Ammon's horn (tissue), 1 donor: ENCODE measurements around the gene TRAPPC12.
"Not testable (repeated sequence)": the region's sequence is repeated elsewhere in the genome, so short reads cannot be mapped to it uniquely, and the experiment has no call there.

Source experiments
- DNase-seq: peaks from one replicate; pipeline ENCODE4 v3.0.0-alpha.2; 2016; ENCODE audit warnings: low spot score

TRAPPC12 gene

DNA sequence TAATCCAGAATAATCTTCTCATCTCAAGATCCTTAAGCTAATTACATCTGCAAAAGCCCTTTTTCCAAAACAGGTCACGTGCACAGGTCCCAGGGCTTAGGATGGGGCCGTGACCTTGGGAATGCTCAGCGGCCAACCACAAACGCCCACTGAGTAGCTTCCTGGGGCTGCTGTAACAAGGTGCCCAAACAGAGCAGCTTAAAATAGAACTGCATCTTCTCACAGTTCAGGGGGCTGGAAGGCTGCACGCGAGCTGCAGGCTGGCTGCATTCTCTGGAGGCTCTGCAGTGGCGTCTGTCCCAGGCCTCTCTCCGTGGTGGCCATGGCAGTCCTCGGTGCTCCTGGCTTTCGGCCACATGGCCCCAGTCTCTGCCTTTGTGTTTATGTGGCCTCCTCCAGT, 107.9 kb downstream of the TRAPPC12 start:
- no peak for DNase-seq

DNA sequence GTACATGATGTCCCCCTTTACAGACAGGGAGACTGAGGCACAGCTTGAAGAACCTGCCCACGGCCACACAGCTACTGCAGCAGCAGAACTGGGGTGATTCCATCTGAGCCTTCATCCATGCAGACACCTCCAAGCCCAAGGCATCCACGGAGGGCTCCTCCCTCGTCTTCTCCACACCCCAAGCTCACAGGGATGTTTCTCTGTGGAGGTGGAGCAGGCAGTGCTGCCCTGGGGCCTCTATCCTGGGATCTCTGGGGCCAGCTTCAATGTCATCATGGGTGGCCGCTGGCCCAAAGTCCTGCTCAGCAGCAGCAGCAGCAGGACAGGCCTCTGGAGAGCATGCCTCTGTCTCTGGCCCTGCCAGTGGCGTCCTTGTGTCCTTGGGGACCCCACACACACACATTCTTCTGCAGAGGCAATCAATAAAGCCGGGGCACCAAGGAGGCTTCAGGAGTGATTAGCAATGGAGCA, 108.6 kb downstream of the TRAPPC12 start:
- no peak for DNase-seq

DNA sequence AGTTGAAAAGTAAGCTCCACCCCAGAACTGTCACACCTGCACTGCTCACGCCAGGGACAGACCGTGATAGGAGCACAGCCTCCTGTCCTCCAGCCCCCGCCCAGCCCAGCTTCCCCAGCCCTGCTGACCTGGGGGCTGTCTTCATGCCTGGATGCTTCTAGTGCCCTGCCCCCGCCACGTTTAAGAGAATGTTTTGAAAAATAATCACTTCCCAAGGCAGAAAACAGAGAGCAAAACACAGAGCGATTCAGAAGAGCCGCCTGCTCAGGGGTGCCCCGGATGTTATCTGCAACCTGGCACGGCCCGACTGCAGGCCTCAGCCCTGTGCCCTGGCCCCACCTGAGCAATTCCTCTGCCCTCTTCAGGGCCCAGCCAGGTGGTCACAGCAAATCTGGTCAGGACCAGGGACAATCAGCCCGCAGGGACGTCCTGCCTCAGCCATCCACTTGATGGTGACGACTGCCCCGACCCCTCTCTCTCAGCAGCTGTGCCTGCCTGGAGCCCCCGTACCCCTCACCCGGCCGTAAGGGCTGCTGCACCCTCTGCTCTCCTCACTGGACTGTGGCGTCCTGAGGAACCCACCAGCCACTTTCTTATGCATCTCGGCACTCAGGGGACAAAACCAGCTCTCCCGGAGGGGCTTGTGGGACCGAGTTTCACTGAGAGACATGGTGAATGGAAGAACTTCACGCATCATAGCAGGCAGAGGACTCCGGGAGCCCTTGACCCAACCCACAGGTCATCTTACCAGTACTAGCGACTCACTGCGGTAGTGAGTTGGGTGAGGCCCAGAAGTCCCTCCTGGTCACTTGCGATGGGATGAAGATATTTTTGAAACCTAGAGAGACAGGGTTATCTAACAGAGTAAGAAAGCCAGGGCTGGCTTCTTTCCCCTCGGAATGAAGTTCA, 109.6 kb downstream of the TRAPPC12 start:
- no peak for DNase-seq

- no peak for DNase-seq
These were observed 110.2 kb downstream of the TRAPPC12 start for GRCh38 chr2:3489764-3490115.

DNA sequence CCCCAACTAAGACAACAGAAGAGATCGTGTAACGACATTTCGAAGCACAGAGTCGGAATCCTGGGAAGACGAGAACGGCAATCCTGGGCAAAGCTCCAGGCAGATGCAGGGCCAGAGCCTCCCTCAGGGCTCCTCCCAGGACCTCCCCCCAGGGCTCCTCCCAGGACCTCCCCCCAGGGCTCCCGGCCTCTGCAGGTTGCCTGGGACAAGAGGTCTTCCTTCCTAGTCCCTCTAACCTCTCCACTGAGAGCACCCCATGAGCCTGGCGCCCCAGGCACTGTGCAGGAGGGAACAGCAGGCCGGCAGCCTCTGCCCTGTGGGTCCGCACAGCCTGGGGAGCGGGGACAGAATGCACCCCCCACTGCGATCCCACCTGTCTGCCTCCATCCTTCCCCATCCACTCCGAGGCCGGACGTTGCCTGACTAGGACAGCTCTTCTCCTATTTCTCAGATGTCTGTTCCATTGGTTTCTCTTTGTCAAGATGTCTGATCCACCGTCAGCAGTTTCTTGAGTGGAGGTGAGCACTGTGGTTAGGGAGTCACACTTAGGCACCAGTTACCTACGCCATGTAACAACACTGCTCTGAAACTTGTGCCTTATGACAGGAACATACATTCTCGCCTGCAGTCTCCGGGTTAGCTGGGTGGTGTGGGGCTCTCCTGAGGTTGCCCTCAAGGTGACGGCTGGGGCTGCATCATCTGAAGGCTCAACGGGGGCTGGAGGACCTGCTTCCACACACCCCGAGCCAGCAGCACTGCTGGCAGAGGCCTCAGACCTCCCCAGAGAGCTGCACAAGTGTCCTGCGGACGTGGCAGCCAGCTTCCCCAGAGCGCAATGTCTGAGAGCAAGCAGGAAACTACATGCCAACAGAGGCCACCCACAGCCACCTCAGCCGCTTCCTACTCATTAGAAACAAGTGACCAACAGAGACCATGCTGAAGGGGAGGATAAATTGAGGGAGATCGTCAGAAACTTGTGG, 111.0 kb downstream of the TRAPPC12 start:
- no peak for DNase-seq

DNA sequence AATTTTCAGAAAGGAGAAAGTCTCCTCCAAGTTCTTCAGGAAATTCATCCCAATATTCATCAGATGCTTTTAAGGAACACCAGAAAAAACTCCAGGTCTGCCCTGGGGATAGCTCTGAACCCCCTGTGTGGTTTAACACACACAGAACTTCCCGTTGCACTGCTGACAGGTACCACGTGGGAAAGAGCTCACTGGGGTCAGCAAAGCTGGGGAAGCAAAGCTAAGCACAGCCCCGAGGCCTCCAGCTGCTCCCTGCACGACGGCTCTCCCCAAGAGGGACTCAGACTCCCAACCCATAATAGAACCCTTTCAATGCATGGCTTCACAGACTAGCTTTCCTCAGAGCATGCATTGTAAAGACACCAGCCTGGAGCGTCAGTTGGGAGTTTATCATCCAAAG, 111.8 kb downstream of the TRAPPC12 start:
- DNase-seq: no peak

DNA sequence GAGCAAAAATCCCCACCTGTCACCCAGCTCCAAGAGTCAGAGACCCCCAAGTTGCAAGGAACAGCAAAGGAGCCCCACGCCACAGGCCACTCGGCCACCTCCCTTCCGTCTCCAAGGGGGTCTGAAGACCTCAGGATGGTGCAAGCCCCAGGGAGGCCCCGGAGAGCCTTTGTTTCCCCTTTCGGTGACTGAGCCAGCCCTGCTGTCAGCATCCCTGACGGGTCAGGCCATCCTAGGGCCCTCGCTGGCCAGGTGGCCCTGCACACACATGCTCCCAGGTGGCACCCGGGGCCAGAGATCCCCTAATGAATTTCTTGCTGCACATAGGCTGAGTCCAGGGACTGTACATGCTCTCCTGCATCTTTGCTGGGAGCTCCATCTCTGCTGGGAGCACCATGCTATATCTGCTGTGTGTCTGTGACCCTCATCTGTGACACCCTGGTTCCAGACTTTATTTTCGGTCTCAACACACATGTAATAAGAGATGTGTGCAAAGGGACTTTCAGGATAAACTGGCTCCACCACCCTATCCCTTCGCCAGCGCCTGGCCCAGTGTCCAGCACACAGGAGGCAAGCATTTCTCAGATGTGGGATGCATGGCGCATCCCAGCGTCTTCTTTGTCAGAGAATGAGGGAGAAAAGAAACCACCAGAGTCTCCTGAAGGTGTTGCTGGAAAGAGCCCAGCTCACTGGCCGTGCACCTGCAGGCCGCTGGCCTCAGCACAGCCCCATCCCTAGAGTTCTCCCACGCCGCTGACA, 112.4 kb downstream of the TRAPPC12 start:
- no peak for DNase-seq

DNA sequence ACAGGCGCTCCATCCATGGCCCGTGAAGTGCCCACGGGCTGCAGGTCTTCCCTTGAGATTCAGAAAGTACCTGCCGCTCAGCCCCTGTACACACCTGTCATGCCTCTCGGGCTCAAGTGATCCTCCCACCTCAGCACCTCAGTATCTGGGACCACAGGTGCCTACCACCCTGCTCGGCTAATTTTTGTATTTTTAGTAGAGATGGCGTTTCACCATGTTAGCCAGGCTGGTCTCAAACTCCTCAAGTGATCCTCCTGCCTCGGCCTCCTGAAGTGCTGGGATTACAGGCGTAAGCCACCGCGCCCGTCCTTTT, 112.9 kb downstream of the TRAPPC12 start:
- DNase-seq: not testable (repeated sequence)

- DNase-seq: no peak
These were observed 113.6 kb downstream of the TRAPPC12 start for GRCh38 chr2:3492951-3493614.

DNA sequence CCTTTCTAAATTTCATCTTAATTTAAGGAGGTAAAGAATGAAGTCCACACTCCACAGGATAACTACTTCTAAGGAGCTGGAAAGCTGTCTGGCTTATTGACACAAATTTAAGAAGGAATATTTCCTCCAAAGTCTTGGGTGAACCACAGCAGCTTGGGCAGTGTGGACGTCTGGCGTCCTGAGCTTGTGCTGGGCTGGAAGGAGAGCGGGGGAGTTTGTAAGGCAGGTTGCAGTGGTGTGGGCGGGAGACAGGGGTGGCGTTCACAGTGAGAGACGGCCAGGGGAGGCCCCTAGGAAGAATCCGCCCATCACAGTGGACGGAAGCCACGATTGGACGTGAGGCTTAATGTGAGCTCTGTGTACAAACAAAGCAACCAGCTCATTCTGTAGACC, 114.1 kb downstream of the TRAPPC12 start:
- DNase-seq: no peak

- DNase-seq: no peak
These were observed 115.6 kb downstream of the TRAPPC12 start for GRCh38 chr2:3494984-3495666.

DNA sequence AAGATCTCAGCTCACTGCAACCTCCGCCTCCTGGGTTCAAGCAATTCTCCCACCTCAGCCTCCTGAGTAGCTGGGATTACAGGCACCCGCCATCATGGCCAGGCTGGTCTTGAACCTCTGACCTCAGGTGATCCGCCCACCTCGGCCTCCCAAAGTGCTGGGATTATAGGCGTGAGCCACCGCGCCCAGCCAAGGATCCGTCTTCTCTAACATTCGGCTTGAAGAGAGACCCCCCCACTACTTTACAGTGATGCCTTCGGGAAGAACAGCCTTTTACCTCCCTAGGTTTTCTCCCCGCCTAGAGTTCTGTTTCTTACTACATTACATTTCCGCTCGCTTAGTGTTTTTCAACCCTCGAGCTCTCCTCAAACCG, 117.2 kb downstream of the TRAPPC12 start:
- not testable (repeated sequence) for DNase-seq

GRCh38 chr2:3498783-3499394, 119.4 kb downstream of the TRAPPC12 start:
- no peak for DNase-seq

DNA sequence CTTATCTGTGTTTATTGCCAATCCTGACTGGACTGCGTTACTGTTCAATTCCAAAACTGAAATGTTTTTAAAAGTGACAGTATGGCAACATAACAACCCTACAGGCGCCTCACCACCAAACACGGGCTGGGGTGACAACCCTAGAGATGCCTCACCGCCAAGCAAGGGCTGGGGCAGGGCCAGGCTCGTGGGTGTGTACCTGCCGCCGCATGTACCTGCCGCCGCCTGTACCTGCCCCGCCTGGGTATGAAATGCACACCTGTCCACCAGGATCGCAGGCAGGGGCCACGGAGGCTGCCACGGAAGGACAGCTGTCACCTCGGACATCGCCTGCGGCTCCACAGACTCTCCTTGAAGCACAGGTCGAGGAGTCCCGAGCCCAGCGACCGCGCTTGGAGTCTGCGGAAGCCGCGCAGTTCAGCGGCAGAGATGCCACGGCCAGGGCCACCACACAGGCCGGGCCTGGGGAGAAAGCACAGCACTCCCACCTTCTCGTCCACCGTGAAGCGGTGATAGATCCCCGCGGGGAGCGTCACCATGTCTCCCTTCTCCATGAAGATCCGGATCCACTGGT, 120.9 kb downstream of the TRAPPC12 start:
- no peak for DNase-seq

GRCh38 chr2:3503046-3503445, 123.6 kb downstream of the TRAPPC12 start:
- no peak for DNase-seq

- DNase-seq: no peak
These were observed 124.0 kb downstream of the TRAPPC12 start for GRCh38 chr2:3503483-3503882.

DNA sequence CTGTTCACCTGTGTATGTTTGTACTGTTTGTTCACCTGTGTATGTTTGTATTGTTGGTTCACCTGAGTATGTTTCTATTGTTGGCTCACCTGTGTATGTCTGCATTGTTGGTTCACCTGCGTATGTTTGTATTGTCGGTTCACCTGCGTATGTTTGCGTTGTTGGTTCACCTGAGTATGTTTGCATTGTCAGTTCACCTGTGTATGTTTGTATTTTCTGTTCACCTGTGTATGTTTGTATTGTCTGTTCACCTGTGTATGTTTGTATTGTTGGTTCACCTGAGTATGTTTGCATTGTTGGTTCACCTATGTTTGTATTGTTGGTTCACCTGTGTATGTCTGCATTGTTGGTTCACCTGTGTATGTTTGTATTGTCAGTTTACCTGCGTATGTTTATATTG, 125.2 kb downstream of the TRAPPC12 start:
- DNase-seq: no peak

GRCh38 chr2:3505771-3506170, 126.3 kb downstream of the TRAPPC12 start:
- no peak for DNase-seq

- DNase-seq: no peak
These were observed 132.6 kb downstream of the TRAPPC12 start for GRCh38 chr2:3512086-3512485.
